Keratinocyte (primary cell): ENCODE results near the gene NTSR1.

Experiments used
- EZH2 ChIP-seq: IDR thresholded peaks from one replicate; pipeline ENCODE4 v1.6.1; 2012; ENCODE audit warnings: inconsistent platforms, mild to moderate bottlenecking, low read length, moderate library complexity
- TF ChIP-seq, protein P1 (sequence below), 3 experiments: IDR thresholded peaks in 1 of 3; conservative IDR thresholded peaks in 1 of 3; optimal IDR thresholded peaks in 1 of 3; 2 replicates in 2 of 3; 3 replicates in 1 of 3; pipeline versions ENCODE3 to v1.5.1; 2011; ENCODE audit warnings: low read length in 3 of 3, mild to moderate bottlenecking in 3 of 3, moderate library complexity in 2 of 3, control low read depth in 1 of 3, inconsistent platforms in 1 of 3; ENCODE audit not compliant: insufficient read depth in 2 of 3; ENCODE audit errors: extremely low read depth in 1 of 3

DNA sequence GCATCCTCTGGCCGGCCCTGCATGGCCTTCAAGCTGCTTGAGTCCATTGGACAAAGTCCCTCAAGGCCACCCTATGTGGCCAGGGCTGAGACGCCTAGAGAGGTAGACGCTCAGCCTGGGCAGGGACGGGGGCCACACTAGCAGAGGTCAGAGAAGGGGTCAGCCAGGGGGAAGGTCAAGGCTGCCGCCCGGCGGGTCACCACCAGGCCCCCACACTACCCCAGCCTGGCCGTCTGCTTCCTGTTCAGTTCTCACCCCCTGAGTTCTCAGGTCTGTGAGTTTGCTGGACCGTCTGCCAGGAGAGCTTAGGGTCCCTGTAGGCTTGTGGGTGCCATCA, 37.3 kb downstream of the NTSR1 start:
- TF ChIP-seq, protein P1, sequence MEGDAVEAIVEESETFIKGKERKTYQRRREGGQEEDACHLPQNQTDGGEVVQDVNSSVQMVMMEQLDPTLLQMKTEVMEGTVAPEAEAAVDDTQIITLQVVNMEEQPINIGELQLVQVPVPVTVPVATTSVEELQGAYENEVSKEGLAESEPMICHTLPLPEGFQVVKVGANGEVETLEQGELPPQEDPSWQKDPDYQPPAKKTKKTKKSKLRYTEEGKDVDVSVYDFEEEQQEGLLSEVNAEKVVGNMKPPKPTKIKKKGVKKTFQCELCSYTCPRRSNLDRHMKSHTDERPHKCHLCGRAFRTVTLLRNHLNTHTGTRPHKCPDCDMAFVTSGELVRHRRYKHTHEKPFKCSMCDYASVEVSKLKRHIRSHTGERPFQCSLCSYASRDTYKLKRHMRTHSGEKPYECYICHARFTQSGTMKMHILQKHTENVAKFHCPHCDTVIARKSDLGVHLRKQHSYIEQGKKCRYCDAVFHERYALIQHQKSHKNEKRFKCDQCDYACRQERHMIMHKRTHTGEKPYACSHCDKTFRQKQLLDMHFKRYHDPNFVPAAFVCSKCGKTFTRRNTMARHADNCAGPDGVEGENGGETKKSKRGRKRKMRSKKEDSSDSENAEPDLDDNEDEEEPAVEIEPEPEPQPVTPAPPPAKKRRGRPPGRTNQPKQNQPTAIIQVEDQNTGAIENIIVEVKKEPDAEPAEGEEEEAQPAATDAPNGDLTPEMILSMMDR (optimal IDR thresholded peaks at IDR 0.05 in 1 of 3, IDR thresholded peaks at IDR 0.05 in 1 of 3, conservative IDR thresholded peaks at IDR 0.05 in 1 of 3; ENCODE audit: extremely low read depth in 1 of 3, insufficient read depth in 2 of 3, low read length in 3 of 3): no peak
- TF ChIP-seq EZH2: no peak
